GM18519 (cell line): ENCODE data around the gene CDKL5.

ENCODE experiments used
- ATAC-seq: cut with Tn5 transposase; IDR thresholded peaks from one replicate; pipeline ENCODE4 v1.9.1; 2021; ENCODE audit warnings: mild to moderate bottlenecking, moderate library complexity; ENCODE audit not compliant: unreplicated experiment, low FRiP score

The CDKL5 gene

GRCh38 chrX:18639280-18639679 lies 213.9 kb downstream of the CDKL5 start:
- no peak for ATAC-seq

- no peak for ATAC-seq
These were observed 215.3 kb downstream of the CDKL5 start for GRCh38 chrX:18640686-18641085.

- no peak for ATAC-seq
These were observed 217.8 kb downstream of the CDKL5 start for GRCh38 chrX:18643243-18643642.

GRCh38 chrX:18643853-18644252 lies 218.4 kb downstream of the CDKL5 start:
- no peak for ATAC-seq

GRCh38 chrX:18647621-18648020 lies 222.2 kb downstream of the CDKL5 start:
- no peak for ATAC-seq

- ATAC-seq, result no peak
These were observed 224.1 kb downstream of the CDKL5 start for GRCh38 chrX:18649498-18649951.

- ATAC-seq, result no peak
These were observed 225.3 kb downstream of the CDKL5 start for GRCh38 chrX:18650662-18651061.

GRCh38 chrX:18652636-18653035 lies 227.2 kb downstream of the CDKL5 start:
- ATAC-seq, result no peak

GRCh38 chrX:18654875-18655836 lies 229.7 kb downstream of the CDKL5 start:
- no peak for ATAC-seq

- no peak for ATAC-seq
These were observed 235.9 kb downstream of the CDKL5 start for GRCh38 chrX:18661273-18661672.

- ATAC-seq, result no peak
These were observed 239.5 kb downstream of the CDKL5 start for GRCh38 chrX:18664947-18665346.

- ATAC-seq, result no peak
These were observed 241.2 kb downstream of the CDKL5 start for GRCh38 chrX:18666614-18667013.

GRCh38 chrX:18668071-18668835 lies 242.8 kb downstream of the CDKL5 start:
- no peak for ATAC-seq

- ATAC-seq, result no peak
These were observed 246.6 kb downstream of the CDKL5 start, which contains the start of gene RS1 for GRCh38 chrX:18672008-18672407. Gene RS1, minus strand, starts transcription at chrX:18672108. Its CDS starts 40 bp downstream, at chrX:18672068.

GRCh38 chrX:18674417-18674787 lies 249.0 kb downstream of the CDKL5 start:
- ATAC-seq, result peak; percentile 23

- ATAC-seq, result peak; percentile 82
These were observed 249.7 kb downstream of the CDKL5 start for GRCh38 chrX:18674788-18675735.

- ATAC-seq, result no peak
These were observed 250.6 kb downstream of the CDKL5 start for GRCh38 chrX:18676050-18676449.

- no peak for ATAC-seq
These were observed 251.1 kb downstream of the CDKL5 start for GRCh38 chrX:18676470-18676869.

- ATAC-seq, result no peak
These were observed 251.9 kb downstream of the CDKL5 start for GRCh38 chrX:18677161-18677869.

- ATAC-seq, result no peak
These were observed 256.6 kb downstream of the CDKL5 start for GRCh38 chrX:18681996-18682395.
